Neutrophil (primary cell): Measurements from ENCODE around the gene PIP5KL1.

Experiments
- H3K27ac ChIP-seq: fragments of 200-600 bp; sonication (generic); 2 replicates; pipeline ENCODE4 v1.5.1; 2016; ENCODE audit warnings: mild to moderate bottlenecking, moderate library complexity
- H3K27me3 ChIP-seq: fragments of 200-600 bp; sonication (generic); 2 replicates; pipeline ENCODE4 v1.6.0; 2016; ENCODE audit warnings: mild to moderate bottlenecking
- H3K36me3 ChIP-seq: fragments of 200-600 bp; sonication (generic); 2 replicates; pipeline ENCODE4 v1.5.1; 2017
- H3K4me1 ChIP-seq, 2 experiments: fragments of 200-600 bp in 1 of 2; sonication (generic) in 1 of 2; 1 replicate in 1 of 2; 2 replicates in 1 of 2; pipeline versions ENCODE4 v1.5.1 to v1.6.1; 2013 to 2016; ENCODE audit warnings: low read depth in 1 of 2, low read length in 1 of 2, mild to moderate bottlenecking in 1 of 2, moderate library complexity in 1 of 2; ENCODE audit not compliant: control insufficient read depth in 1 of 2, insufficient read depth in 1 of 2
- H3K4me3 ChIP-seq, 2 experiments: fragments of 200-600 bp in 1 of 2; sonication (generic) in 1 of 2; 1 replicate in 1 of 2; 2 replicates in 1 of 2; pipeline ENCODE4 v1.5.1; 2013 to 2016; ENCODE audit warnings: low read depth in 1 of 2, low read length in 1 of 2, mild to moderate bottlenecking in 1 of 2, moderate library complexity in 1 of 2
- H3K9me3 ChIP-seq: fragments of 200-600 bp; sonication (generic); 2 replicates; pipeline ENCODE4 v1.5.1; 2016
- TF ChIP-seq, protein P1 (sequence below): fragments of 200-600 bp; sonication (generic); IDR thresholded peaks from 2 replicates; pipeline ENCODE4 v1.5.1; 2016; ENCODE audit warnings: antibody characterized with exemption

Gene PIP5KL1

DNA sequence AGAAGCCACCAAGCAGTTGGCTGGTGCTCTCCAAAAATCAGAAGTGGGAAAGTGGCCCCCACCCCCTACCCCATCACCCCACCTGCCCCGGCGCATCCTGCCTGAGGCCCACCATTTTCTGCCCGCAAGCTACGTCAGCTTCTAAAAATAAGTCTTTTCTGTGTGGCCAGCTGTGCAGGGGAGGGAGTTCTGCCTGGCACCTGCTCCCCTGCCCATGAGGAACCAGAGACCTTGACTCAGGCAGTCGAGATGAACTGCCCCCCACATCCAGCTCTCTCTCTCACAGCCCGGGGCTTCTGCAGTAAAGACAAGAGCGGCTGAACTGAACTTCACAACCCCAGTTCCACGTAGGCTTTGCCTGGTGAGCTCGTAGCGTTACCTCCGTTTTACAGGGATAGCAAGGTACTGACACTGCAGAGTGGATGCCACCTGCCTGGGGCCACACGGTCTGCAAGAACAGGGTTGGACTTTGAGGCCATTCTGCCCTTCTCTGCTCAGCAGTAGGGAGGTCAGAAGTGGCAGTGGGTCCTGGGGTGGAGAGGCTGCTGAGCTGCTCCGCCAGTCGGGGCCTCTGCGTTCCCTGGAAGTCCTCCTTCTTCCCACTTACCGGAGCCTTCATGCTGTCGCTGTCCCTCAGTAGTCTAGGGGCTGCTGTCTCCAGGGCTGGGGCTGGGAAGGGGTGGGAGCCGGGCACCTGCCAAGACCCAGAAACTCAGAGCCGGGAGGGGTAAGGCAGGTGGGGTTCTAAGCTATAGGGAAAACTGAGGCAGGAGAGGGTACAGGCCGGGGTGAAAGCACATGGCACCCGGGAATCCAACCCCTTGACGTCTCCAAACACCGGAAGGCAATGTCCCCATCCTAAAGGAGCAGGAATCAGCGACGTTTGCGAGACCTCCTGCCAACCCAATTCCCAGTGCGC lies 14.5 kb downstream of the PIP5KL1 start:
- Histone ChIP-seq H3K27ac (peak overlapping the region; percentile 43), H3K27me3 (peaks cover 11% of the 10 kb centered on the region), H3K9me3 (no peaks in the 10 kb centered on the region), H3K36me3 (no peaks in the 10 kb centered on the region), H3K4me3 (peak overlapping the region; percentile 50 to 71), H3K4me1 (peaks cover 44 to 45% of the 10 kb centered on the region in 2 experiments)
- TF ChIP-seq, protein P1, sequence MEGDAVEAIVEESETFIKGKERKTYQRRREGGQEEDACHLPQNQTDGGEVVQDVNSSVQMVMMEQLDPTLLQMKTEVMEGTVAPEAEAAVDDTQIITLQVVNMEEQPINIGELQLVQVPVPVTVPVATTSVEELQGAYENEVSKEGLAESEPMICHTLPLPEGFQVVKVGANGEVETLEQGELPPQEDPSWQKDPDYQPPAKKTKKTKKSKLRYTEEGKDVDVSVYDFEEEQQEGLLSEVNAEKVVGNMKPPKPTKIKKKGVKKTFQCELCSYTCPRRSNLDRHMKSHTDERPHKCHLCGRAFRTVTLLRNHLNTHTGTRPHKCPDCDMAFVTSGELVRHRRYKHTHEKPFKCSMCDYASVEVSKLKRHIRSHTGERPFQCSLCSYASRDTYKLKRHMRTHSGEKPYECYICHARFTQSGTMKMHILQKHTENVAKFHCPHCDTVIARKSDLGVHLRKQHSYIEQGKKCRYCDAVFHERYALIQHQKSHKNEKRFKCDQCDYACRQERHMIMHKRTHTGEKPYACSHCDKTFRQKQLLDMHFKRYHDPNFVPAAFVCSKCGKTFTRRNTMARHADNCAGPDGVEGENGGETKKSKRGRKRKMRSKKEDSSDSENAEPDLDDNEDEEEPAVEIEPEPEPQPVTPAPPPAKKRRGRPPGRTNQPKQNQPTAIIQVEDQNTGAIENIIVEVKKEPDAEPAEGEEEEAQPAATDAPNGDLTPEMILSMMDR, result no peak

DNA sequence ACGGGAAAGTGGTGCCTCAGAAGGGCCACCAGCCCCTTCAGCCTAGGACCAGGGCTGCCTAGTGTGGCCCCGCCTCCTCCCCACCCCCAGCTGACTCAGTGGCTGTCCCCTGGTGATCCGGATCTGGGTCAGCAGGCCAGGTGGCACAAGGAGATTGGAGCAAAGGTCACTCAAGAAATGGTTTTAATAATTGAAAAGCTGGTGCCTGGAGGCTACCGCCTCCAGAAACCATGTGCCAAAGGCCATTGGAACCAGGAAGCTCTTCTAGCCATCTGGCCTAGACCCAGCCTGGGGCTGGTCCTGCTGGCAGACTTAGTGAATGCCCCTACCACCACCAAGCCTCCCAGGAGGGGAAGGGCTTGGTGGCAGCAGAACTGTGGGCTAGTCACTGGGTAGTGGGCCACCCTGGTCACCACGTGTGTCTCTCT lies 15.2 kb downstream of the PIP5KL1 start:
- H3K4me3 ChIP-seq, result no peak overlapping the region
- peaks cover 11% of the 10 kb centered on the region for H3K27me3 ChIP-seq
- no peak overlapping the region for H3K27ac ChIP-seq
- TF ChIP-seq, protein P1, result no peak
- peaks cover 42 to 45% of the 10 kb centered on the region in 2 experiments for H3K4me1 ChIP-seq
- no peaks in the 10 kb centered on the region for H3K9me3 ChIP-seq
- no peaks in the 10 kb centered on the region for H3K36me3 ChIP-seq

DNA sequence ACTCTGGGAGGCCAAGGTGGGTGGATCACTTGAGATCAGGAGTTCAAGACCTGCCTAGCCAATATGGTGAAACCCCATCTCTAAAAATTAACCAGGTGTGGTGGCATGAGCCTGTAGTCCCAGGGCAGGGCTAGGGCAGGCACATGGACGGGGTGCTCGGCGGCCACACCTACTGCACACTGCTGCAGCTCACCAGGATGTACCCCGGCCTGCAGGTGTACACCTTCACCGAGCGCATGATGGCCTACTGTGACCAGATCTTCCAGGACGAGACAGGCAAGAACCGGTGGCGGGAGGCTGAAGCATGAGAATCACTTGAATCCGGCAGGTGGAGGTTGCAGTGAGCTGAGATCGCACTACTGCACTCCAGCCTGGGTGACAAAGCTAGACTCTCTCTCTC lies 16.9 kb downstream of the PIP5KL1 start:
- TF ChIP-seq, protein P1, result no peak
- H3K27me3 ChIP-seq, result peaks cover 11% of the 10 kb centered on the region
- H3K4me3 ChIP-seq, result no peak overlapping the region
- no peak overlapping the region for H3K27ac ChIP-seq
- peaks cover 26 to 28% of the 10 kb centered on the region in 2 experiments for H3K4me1 ChIP-seq
- H3K9me3 ChIP-seq, result no peaks in the 10 kb centered on the region
- H3K36me3 ChIP-seq, result no peaks in the 10 kb centered on the region

DNA sequence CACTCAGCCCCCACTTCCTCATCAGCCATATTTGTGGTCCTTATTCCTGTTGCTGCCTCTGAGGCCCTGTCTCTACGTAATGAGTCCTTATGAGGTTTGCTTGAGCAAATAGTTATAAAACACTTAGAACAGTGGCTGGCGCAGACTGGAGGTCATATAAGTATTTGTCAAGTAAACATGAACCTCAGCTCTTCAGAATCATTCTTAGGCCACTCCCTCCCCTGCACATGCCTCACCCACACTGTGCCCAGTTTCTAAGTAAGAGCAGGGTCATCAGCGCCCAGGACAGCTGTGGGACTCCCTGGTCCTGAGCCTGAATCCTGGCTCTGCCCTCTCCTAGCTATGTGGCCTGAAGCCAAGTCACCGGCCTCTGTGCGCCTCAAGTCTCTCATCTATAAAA lies 17.7 kb downstream of the PIP5KL1 start:
- Histone ChIP-seq H3K27me3 (peaks cover 11% of the 10 kb centered on the region), H3K36me3 (no peaks in the 10 kb centered on the region), H3K4me3 (no peak overlapping the region), H3K27ac (no peak overlapping the region), H3K9me3 (no peaks in the 10 kb centered on the region), H3K4me1 (peaks cover 18 to 20% of the 10 kb centered on the region in 2 experiments)
- TF ChIP-seq, protein P1, result no peak

DNA sequence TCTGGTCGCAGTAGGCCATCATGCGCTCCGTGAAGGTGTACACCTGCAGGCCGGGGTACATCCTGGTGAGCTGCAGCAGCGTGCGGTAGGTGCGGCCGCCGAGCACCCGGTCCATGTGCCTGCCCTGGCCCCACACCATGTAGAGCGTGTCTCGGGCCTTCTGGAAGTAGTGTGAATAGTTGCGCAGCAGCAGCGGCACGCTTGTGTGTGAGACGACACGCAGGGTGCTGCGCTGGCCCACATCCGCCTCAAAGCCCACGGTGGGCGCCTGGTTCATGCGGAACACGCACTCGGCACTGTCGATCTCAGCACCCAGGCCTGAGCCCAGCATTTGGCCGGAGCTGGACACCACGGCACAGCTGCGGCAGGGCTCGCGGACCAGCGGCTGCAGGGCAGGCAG lies 18.3 kb downstream of the PIP5KL1 start:
- no peaks in the 10 kb centered on the region for H3K9me3 ChIP-seq
- TF ChIP-seq, protein P1, result no peak
- no peak overlapping the region for H3K4me3 ChIP-seq
- H3K36me3 ChIP-seq, result no peaks in the 10 kb centered on the region
- no peak overlapping the region for H3K27ac ChIP-seq
- peaks cover 11% of the 10 kb centered on the region for H3K27me3 ChIP-seq
- peaks cover 12 to 14% of the 10 kb centered on the region in 2 experiments for H3K4me1 ChIP-seq
